Thymus (tissue), 11 donors: ENCODE measurements around the gene POLR1E. TPM values are rescaled to one million over a fixed set of nuclear protein-coding genes. Genes with fewer than 3 reads are reported as not detected.

ENCODE experiments used
- DNase-seq, 9 donors: peaks; one replicate each; pipeline ENCODE4 v3.0.0-alpha.2; 2013; ENCODE audit warnings: low spot score in 9 of 9, low read depth in 6 of 9, missing footprints in 1 of 9
- H3K27ac ChIP-seq, 2 donors: one replicate each; pipeline ENCODE4 v1.5.1; 2013; ENCODE audit warnings: control low read depth in 1 of 2, low read depth in 1 of 2, low read length in 1 of 2, mild to moderate bottlenecking in 1 of 2, moderate library complexity in 1 of 2
- H3K27me3 ChIP-seq, 2 donors: one replicate each; pipeline ENCODE4 v1.5.1; 2013; ENCODE audit warnings: low read length in 1 of 2; ENCODE audit not compliant: control insufficient read depth in 2 of 2, insufficient read depth in 1 of 2
- H3K36me3 ChIP-seq, 2 donors: one replicate each; pipeline ENCODE4 v1.5.1; 2013; ENCODE audit warnings: low read length in 1 of 2, mild to moderate bottlenecking in 1 of 2, moderate library complexity in 1 of 2; ENCODE audit not compliant: control insufficient read depth in 2 of 2, insufficient read depth in 2 of 2
- H3K4me1 ChIP-seq, 2 donors: one replicate each; pipeline ENCODE4 v1.5.1; 2013; ENCODE audit warnings: low read length in 2 of 2; ENCODE audit not compliant: control insufficient read depth in 2 of 2, insufficient read depth in 2 of 2
- H3K4me3 ChIP-seq, 2 donors: one replicate each; pipeline ENCODE4 v1.5.1; 2013; ENCODE audit warnings: low read length in 2 of 2, control low read depth in 1 of 2, mild to moderate bottlenecking in 1 of 2
- H3K9me3 ChIP-seq, 2 donors: one replicate each; pipeline ENCODE4 v1.5.1; 2013; ENCODE audit warnings: low read length in 1 of 2, mild to moderate bottlenecking in 1 of 2; ENCODE audit not compliant: control insufficient read depth in 2 of 2, insufficient read depth in 1 of 2
- whole genome bisulfite sequencing: extraction: QIAGEN DNeasy Blood & Tissue Kit; methylation state at CpG from one replicate; pipeline ENCODE4 v1.1.7; 2013; 5-methylcytosine and 5-hydroxymethylcytosine counted together
- polyA plus RNA-seq: library from polyadenylated mRNA; stranded (reverse); fragments of 200-250 nt; gene quantifications from one replicate; pipeline ENCODE4 v1.2.3, GENCODE V29; 2013
- total RNA-seq: library from RNA; stranded (reverse); fragments of 120-200 nt; gene quantifications from one replicate; pipeline ENCODE4 v1.2.4, GENCODE V29; 2013
- donor health status: healthy.

POLR1E gene
- total and polyA plus RNA-seq, 2 donors, result 21.0 to 22.0 TPM

- WGBS, result 96% methylated on average over 7 of the region's 7 CpGs
- no peak overlapping the region for H3K27ac ChIP-seq
- H3K27me3 ChIP-seq, result no peaks in the 10 kb centered on the region
- DNase-seq, result no peak
- H3K4me1 ChIP-seq, result no peaks in the 10 kb centered on the region
- peaks cover 0 to 7% of the 10 kb centered on the region in 2 donors for H3K36me3 ChIP-seq
- H3K4me3 ChIP-seq, result no peak overlapping the region
- no peaks in the 10 kb centered on the region for H3K9me3 ChIP-seq
These were observed 48.7 kb downstream of the POLR1E start for GRCh38 chr9:37534412-37534811.

- no peak for DNase-seq
- no peaks in the 10 kb centered on the region for H3K9me3 ChIP-seq
- no peaks in the 10 kb centered on the region for H3K4me1 ChIP-seq
- H3K27ac ChIP-seq, result no peak overlapping the region
- 95% methylated on average over 10 of the region's 10 CpGs for WGBS
- H3K36me3 ChIP-seq, result peaks cover 0 to 7% of the 10 kb centered on the region in 2 donors
- no peaks in the 10 kb centered on the region for H3K27me3 ChIP-seq
- H3K4me3 ChIP-seq, result no peak overlapping the region
These were observed 49.2 kb downstream of the POLR1E start for GRCh38 chr9:37534901-37535300.

DNA sequence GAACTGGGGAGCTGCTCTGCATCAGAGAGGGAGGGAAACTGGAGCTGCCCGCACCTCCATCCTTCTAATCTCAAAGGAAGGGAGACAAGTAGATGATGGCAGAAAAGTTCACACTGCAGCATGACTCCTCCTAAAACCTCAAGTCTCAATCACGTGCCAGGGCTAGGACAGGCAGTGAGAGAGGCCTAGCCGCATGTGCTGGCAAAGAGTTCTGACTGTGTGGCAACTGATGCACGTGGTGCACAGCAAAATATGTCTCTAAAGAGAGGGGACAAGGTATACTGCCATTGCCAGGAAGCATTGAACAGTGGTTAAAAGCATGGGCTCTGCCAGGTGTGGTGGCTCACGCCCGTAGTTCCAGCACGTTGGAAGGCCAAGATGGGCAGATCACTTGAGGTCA, 52.4 kb downstream of the POLR1E start:
- Histone ChIP-seq H3K27me3 (no peaks in the 10 kb centered on the region), H3K4me1 (no peaks in the 10 kb centered on the region), H3K4me3 (no peak overlapping the region), H3K27ac (no peak overlapping the region), H3K36me3 (peaks cover 2 to 7% of the 10 kb centered on the region in 2 donors), H3K9me3 (no peaks in the 10 kb centered on the region)
- WGBS, result 95% methylated on average over 7 of the region's 7 CpGs
- no peak for DNase-seq

GRCh38 chr9:37539634-37540033, 53.9 kb downstream of the POLR1E start:
- DNase-seq, result no peak
- no peaks in the 10 kb centered on the region for H3K4me1 ChIP-seq
- H3K27me3 ChIP-seq, result no peaks in the 10 kb centered on the region
- peaks cover 2 to 7% of the 10 kb centered on the region in 2 donors for H3K36me3 ChIP-seq
- no peak overlapping the region for H3K27ac ChIP-seq
- H3K4me3 ChIP-seq, result no peak overlapping the region
- H3K9me3 ChIP-seq, result no peaks in the 10 kb centered on the region

- Histone ChIP-seq H3K27me3 (no peaks in the 10 kb centered on the region), H3K27ac (no peak overlapping the region), H3K9me3 (no peaks in the 10 kb centered on the region), H3K36me3 (peaks cover 2 to 7% of the 10 kb centered on the region in 2 donors), H3K4me3 (no peak overlapping the region), H3K4me1 (no peaks in the 10 kb centered on the region)
- WGBS, result 97% methylated on average over 3 of the region's 3 CpGs
- no peak for DNase-seq
These were observed 54.9 kb downstream of the POLR1E start for GRCh38 chr9:37540634-37541033.

DNA sequence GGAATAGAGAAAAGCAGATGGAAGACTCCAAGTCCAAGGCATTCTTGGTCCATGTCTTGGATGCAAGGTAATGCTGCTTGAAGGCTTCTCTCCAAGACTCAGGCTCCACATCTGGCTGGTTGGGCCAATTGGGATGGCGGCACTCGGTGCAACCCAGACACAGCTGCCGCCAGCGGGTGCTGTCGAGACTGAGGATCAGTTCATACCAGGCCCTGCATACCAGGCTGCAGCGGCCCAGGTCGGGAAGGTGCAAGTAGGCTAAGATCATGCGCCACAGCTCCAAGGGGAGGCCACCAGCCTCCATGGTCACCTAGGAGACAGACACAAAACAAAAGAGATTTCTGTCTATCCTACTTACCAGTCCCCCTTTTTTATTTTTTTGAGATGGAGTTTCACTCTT, 55.7 kb downstream of the POLR1E start:
- Histone ChIP-seq H3K4me1 (no peaks in the 10 kb centered on the region), H3K9me3 (no peaks in the 10 kb centered on the region), H3K27me3 (no peaks in the 10 kb centered on the region), H3K4me3 (no peak overlapping the region), H3K27ac (no peak overlapping the region), H3K36me3 (peaks cover 2 to 5% of the 10 kb centered on the region in 2 donors)
- DNase-seq, result no peak
- over 99% methylated on average over 8 of the region's 8 CpGs for WGBS

GRCh38 chr9:37542488-37542887, 56.7 kb downstream of the POLR1E start:
- Histone ChIP-seq H3K9me3 (no peaks in the 10 kb centered on the region), H3K36me3 (peaks cover 0 to 2% of the 10 kb centered on the region in 2 donors), H3K27me3 (no peaks in the 10 kb centered on the region), H3K27ac (no peak overlapping the region), H3K4me1 (no peaks in the 10 kb centered on the region), H3K4me3 (no peak overlapping the region)
- DNase-seq, result no peak
- 98% methylated on average over 6 of the region's 6 CpGs for WGBS

- H3K27ac ChIP-seq, result no peak overlapping the region
- 52% methylated on average over 1 of the region's 1 CpG for WGBS
- no peaks in the 10 kb centered on the region for H3K27me3 ChIP-seq
- no peaks in the 10 kb centered on the region for H3K9me3 ChIP-seq
- no peaks in the 10 kb centered on the region for H3K4me1 ChIP-seq
- H3K36me3 ChIP-seq, result peaks cover 0 to 2% of the 10 kb centered on the region in 2 donors
- H3K4me3 ChIP-seq, result no peak overlapping the region
- DNase-seq, result no peak
These were observed 57.1 kb downstream of the POLR1E start for GRCh38 chr9:37542895-37543294.

- peaks cover 0 to 2% of the 10 kb centered on the region in 2 donors for H3K36me3 ChIP-seq
- DNase-seq, result no peak
- 98% methylated on average over 1 of the region's 1 CpG for WGBS
These were observed 57.7 kb downstream of the POLR1E start for GRCh38 chr9:37543468-37543867.

GRCh38 chr9:37547328-37547878, 61.7 kb downstream of the POLR1E start:
- no peak overlapping the region for H3K4me3 ChIP-seq

More at GRCh38 chr9:37543468-37543867, 57.7 kb downstream of the POLR1E start:
- no peak overlapping the region for H3K27ac ChIP-seq
- no peaks in the 10 kb centered on the region for H3K9me3 ChIP-seq
- H3K4me3 ChIP-seq, result no peak overlapping the region
- no peaks in the 10 kb centered on the region for H3K27me3 ChIP-seq
- H3K4me1 ChIP-seq, result no peaks in the 10 kb centered on the region

More at GRCh38 chr9:37547328-37547878, 61.7 kb downstream of the POLR1E start:
- H3K4me1 ChIP-seq, result no peaks in the 10 kb centered on the region
- no peaks in the 10 kb centered on the region for H3K27me3 ChIP-seq
- H3K36me3 ChIP-seq, result no peaks in the 10 kb centered on the region
- H3K27ac ChIP-seq, result no peak overlapping the region
- WGBS, result 97% methylated on average over 5 of the region's 5 CpGs
- H3K9me3 ChIP-seq, result no peaks in the 10 kb centered on the region
- DNase-seq, result no peak
